ENCODE results near the gene ACSS1.

Gene ACSS1

GRCh38 chr20:25077610-25078169, 19.8 kb upstream of the ACSS1 start:
- peak; percentile 20 for DNase-seq

GRCh38 chr20:25076731-25077609, 19.0 kb upstream of the ACSS1 start:
- DNase-seq: peak; percentile 64

GRCh38 chr20:25076201-25076600, 18.3 kb upstream of the ACSS1 start:
- no peak for DNase-seq

- no peak for DNase-seq
Observed at GRCh38 chr20:25073544-25073943, 15.6 kb upstream of the ACSS1 start.

GRCh38 chr20:25072226-25072811, 14.4 kb upstream of the ACSS1 start:
- no peak for DNase-seq

GRCh38 chr20:25071734-25072133, 13.8 kb upstream of the ACSS1 start:
- no peak for DNase-seq

GRCh38 chr20:25070821-25071473, 13.0 kb upstream of the ACSS1 start:
- DNase-seq: no peak

GRCh38 chr20:25067102-25067987, 9.4 kb upstream of the ACSS1 start:
- DNase-seq: no peak

GRCh38 chr20:25066386-25066785, 8.4 kb upstream of the ACSS1 start:
- peak; percentile 72 for DNase-seq

- DNase-seq: peak; percentile 62
Observed at GRCh38 chr20:25065625-25066338, 7.8 kb upstream of the ACSS1 start.

GRCh38 chr20:25065072-25065624, 7.2 kb upstream of the ACSS1 start:
- no peak for DNase-seq

GRCh38 chr20:25064561-25065071, 6.7 kb upstream of the ACSS1 start:
- no peak for DNase-seq

- DNase-seq: no peak
Observed at GRCh38 chr20:25063981-25064380, 6.0 kb upstream of the ACSS1 start.

- no peak for DNase-seq
Observed at GRCh38 chr20:25063546-25063945, 5.6 kb upstream of the ACSS1 start.

- DNase-seq: no peak
Observed at GRCh38 chr20:25062841-25063240, 4.9 kb upstream of the ACSS1 start.

GRCh38 chr20:25061821-25062530, 4.0 kb upstream of the ACSS1 start:
- DNase-seq: no peak

- no peak for DNase-seq
Observed at GRCh38 chr20:25061103-25061799, 3.3 kb upstream of the ACSS1 start.

- DNase-seq: no peak
Observed at GRCh38 chr20:25059866-25060465, 2.0 kb upstream of the ACSS1 start.

Data from DMS79 treated with DMSO at 0.1 percent for 48 hours (cell line).